Right lung (tissue), 5 donors: ENCODE results near the gene ERBB3. TPM values are rescaled to one million over a fixed set of nuclear protein-coding genes. Genes with fewer than 3 reads are reported as not detected.
A peak's percentile ranks its signal among the peaks of the same experiment; 100 is the strongest.
"Not testable (repeated sequence)": the region's sequence is repeated elsewhere in the genome, so short reads cannot be mapped to it uniquely, and the experiment has no call there.

Experiments used
- DNase-seq, 2 donors: peaks; one replicate each; pipeline ENCODE4 v3.0.0-alpha.2; 2013
- polyA plus RNA-seq, 5 donors: library from polyadenylated mRNA; unstranded; fragments of 120-200 nt; gene quantifications; one replicate each; pipeline versions ENCODE4 v1.2.1 to v1.2.3, GENCODE V29; 2013; ENCODE audit warnings: inconsistent platforms in 1 of 5, low replicate concordance in 1 of 5; ENCODE audit not compliant: insufficient read length in 5 of 5, insufficient read depth in 1 of 5

ERBB3 gene
- polyA plus RNA-seq, 5 donors, result 71.3 to 97.1 (median 80.0) TPM

GRCh38 chr12:56077966-56078365 is 2.0 kb upstream of the ERBB3 start:
- not testable (repeated sequence) for DNase-seq

- DNase-seq, result no peak
Measured at GRCh38 chr12:56078427-56078826, 1.5 kb upstream of the ERBB3 start.

GRCh38 chr12:56078931-56079722 is 838 bp upstream of the ERBB3 start:
- peak; percentile 70 to 72 for DNase-seq

DNA sequence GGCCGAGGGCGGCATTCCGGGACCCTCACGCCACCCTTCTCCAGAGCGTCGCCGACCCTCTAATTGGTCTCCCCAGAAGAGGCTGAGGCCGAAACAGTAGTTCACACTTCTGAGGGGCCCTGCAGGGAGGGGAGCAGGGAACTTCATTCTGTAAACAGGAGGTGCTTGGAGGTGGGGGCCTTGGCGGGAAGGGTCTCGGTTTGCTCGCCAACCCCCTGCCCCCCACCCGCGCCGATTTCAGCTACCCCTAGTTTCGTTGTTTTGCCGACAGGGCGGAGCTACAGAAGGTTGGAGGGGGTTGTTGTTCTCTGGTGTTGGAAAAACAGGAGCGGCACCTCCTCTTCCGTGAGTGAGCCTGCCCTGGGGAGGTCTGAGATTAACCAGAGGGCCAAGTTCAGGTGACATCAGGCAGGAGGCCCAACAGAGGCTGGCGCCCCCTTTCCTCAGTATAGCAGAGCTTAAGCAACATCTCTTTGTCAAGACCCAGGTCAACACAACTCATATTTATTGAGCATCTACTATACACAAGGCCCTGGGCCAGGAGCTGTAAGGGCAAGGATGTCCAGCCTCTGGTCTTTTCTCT is 682 bp downstream of the ERBB3 start:
- DNase-seq, result no peak

- no peak for DNase-seq
Measured at GRCh38 chr12:56081393-56082347, 1.7 kb downstream of the ERBB3 start.

- DNase-seq, result no peak
Measured at GRCh38 chr12:56082382-56082781, 2.4 kb downstream of the ERBB3 start.

- no peak for DNase-seq
Measured at GRCh38 chr12:56082967-56083366, 3.0 kb downstream of the ERBB3 start.

DNA sequence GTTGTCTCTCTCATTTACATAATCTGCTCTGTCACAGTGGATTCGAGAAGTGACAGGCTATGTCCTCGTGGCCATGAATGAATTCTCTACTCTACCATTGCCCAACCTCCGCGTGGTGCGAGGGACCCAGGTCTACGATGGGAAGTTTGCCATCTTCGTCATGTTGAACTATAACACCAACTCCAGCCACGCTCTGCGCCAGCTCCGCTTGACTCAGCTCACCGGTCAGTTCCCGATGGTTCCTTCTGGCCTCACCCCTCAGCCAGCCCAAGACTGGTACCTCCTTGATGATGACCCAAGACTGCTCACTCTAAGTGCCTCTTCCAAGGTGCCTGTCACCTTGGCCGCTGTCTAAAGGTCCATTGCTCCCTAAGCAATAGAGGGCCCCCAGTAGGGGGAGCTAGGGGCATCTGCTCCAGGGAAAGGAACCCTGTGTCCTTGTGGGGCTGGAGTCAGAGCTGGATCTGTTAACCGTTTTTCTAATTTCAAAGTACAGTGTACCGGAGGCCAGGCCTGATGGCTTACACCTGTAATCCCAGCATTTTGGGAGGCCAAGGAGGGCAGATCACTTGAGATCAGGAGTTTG is 5.1 kb downstream of the ERBB3 start:
- no peak for DNase-seq

- no peak for DNase-seq
Measured at GRCh38 chr12:56086096-56086495, 6.1 kb downstream of the ERBB3 start.

DNA sequence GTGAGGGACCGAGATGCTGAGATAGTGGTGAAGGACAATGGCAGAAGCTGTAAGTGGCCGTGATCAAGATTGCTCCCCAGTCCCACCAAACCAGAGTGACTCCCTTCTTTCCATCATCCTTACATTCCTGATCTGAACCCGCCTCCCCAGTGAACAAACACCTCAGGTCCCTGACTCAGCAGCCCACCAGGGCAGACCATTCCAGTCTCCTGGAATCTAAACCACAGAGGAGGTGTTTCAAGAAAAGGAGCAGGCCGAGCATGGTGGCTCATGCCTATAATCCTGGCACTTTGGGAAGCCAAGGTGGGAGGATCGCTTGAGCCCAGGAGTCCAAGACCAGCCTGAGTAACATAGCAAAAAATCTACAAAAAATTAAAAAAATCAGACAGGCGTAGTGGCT is 6.6 kb downstream of the ERBB3 start:
- no peak for DNase-seq

DNA sequence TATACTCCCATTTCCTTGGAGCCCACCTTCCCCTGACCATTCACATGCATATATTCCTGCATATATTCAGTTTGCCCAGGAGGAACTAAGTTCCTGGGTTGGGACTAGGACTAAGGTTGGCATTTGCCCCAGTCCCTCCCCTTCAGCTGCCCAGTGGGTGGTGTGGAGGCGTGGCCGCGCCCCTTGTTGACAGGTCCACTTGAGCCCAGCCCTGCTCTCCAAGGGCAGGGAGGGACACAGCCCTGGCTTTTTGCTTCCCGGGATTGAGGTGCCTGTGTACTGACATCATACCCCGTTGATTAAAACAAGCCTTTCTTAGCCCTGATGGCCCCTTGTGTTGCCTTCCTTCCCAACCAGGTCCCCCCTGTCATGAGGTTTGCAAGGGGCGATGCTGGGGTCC is 7.3 kb downstream of the ERBB3 start:
- peak in 1 of 2 donors; percentile 48 for DNase-seq

DNA sequence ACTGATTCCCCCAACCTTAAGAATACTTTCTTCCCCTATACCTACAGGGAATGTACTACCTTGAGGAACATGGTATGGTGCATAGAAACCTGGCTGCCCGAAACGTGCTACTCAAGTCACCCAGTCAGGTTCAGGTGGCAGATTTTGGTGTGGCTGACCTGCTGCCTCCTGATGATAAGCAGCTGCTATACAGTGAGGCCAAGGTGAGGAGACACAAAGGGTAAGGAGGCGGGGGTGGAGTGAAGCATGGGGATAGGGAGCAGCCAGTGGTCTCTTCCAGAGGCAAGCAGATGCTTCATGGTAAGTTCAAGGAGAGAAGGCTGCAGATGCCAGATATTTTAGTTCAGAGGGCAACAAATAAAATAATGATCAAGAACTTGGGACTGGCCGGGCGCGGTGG is 17.8 kb downstream of the ERBB3 start:
- no peak for DNase-seq

GRCh38 chr12:56098592-56098991 is 18.6 kb downstream of the ERBB3 start:
- no peak for DNase-seq

DNA sequence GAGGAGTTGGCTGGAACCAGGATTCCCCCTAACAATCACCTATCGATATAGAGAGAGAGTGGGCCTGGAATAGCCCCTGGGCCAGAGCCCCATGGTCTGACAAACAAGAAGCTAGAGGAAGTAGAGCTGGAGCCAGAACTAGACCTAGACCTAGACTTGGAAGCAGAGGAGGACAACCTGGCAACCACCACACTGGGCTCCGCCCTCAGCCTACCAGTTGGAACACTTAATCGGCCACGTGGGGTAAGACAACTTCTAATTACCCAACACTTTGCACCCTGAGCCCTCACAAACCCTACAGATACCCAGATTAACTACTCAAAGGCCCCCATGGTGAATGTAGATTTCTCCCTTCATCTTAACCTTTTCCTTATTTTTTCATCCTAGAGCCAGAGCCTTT is 19.8 kb downstream of the ERBB3 start:
- no peak for DNase-seq

GRCh38 chr12:56101045-56101444 is 21.1 kb downstream of the ERBB3 start:
- no peak for DNase-seq

DNA sequence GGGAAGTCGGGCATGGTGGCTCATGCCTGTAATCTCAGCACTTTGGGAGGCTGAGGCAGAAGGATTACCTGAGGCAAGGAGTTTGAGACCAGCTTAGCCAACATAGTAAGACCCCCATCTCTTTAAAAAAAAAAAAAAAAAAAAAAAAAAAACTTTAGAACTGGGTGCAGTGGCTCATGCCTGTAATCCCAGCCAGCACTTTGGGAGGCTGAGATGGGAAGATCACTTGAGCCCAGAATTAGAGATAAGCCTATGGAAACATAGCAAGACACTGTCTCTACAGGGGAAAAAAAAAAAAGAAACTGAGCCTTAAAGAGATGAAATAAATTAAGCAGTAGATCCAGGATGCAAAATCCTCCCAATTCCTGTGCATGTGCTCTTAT is 22.7 kb downstream of the ERBB3 start:
- no peak for DNase-seq

DNA sequence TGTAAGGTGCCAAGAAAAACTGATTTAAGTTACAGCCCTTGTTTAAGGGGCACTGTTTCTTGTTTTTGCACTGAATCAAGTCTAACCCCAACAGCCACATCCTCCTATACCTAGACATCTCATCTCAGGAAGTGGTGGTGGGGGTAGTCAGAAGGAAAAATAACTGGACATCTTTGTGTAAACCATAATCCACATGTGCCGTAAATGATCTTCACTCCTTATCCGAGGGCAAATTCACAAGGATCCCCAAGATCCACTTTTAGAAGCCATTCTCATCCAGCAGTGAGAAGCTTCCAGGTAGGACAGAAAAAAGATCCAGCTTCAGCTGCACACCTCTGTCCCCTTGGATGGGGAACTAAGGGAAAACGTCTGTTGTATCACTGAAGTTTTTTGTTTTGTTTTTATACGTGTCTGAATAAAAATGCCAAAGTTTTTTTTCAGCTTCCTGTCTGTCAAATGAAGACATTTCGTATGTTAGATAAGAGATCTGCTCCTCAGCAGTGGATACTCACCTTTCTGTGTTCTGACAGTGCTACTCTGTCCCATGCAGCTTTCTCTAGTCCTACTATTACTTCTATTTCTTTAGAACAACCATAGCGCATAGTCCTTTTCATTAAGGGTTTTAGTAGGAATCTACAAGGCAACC is 23.2 kb downstream of the ERBB3 start:
- no peak for DNase-seq

- DNase-seq, result no peak
Measured at GRCh38 chr12:56103823-56104108, 23.8 kb downstream of the ERBB3 start.

- peak; percentile 98 for DNase-seq
Measured at GRCh38 chr12:56104109-56104814, 24.3 kb downstream of the ERBB3 start, which contains the start of gene PA2G4. TSS of gene PA2G4 (plus strand) at chr12:56104559. CDS start at chr12:56104738, 179 bp downstream.

DNA sequence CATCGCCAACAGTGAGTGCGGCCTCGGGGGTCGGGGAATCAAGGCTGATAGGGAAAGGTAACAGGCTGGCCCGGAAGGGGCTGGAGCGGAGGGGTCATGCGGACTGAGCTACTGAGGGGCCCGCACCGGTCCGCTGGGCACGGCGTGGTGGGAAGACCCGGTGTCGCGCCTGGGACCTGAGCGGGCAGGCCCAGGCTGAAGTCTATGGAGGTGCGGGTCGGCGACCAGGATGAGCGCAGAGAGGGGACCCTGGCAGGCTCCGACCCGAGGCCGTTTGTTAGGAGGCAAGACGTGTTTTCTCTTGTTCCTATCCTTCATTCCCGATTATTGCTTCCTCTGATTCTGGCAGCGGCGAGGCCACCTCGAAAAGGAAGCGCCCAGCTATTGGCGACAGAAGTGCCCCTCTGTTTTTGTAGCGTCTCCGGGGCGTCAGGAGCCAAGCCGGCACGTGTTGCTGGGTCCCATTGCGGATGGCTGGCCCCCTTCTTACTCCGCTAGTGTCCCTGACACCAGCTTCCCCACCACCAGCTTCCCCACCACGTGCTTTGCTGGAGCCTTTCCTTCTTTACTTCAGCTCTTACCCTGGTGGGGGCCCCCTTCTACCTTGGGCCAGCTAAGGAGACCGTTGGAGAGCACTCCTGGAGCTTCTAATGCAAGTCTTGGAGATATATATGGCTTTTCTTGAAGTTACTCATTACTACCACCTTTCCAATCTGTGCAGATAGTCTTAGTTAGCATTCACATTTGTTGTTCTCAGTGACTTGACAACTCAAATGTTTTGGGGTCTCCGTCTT is 25.0 kb downstream of the ERBB3 start:
- DNase-seq, result no peak
